BE2C (cell line): Measurements from ENCODE around the gene STRA6.

Experiments used
- DNase-seq: peaks from one replicate; pipeline ENCODE4 v3.0.0-alpha.2; 2020
- H3K27me3 ChIP-seq: fragments of 250-450 bp; sonication (Bioruptor Pico); 2 replicates; pipeline ENCODE4 v1.5.1; 2020; ENCODE audit warnings: mild to moderate bottlenecking
- H3K36me3 ChIP-seq: fragments of 250-450 bp; sonication (Bioruptor Pico); 2 replicates; pipeline ENCODE4 v1.5.1; 2020; ENCODE audit warnings: mild to moderate bottlenecking
- H3K4me1 ChIP-seq: fragments of 250-450 bp; sonication (Bioruptor Pico); 2 replicates; pipeline ENCODE4 v1.5.1; 2020
- H3K4me3 ChIP-seq: 2 replicates; pipeline ENCODE4 v1.5.1; 2011; ENCODE audit warnings: low read depth, low read length
- H3K9me3 ChIP-seq: fragments of 250-450 bp; sonication (Bioruptor Pico); 2 replicates; pipeline ENCODE4 v1.5.1; 2020
- TF ChIP-seq, protein P1 (sequence below): IDR thresholded peaks from 2 replicates; pipeline ENCODE4 v1.5.1; 2012; ENCODE audit warnings: mild to moderate bottlenecking, low read depth, low read length

The STRA6 gene

DNA sequence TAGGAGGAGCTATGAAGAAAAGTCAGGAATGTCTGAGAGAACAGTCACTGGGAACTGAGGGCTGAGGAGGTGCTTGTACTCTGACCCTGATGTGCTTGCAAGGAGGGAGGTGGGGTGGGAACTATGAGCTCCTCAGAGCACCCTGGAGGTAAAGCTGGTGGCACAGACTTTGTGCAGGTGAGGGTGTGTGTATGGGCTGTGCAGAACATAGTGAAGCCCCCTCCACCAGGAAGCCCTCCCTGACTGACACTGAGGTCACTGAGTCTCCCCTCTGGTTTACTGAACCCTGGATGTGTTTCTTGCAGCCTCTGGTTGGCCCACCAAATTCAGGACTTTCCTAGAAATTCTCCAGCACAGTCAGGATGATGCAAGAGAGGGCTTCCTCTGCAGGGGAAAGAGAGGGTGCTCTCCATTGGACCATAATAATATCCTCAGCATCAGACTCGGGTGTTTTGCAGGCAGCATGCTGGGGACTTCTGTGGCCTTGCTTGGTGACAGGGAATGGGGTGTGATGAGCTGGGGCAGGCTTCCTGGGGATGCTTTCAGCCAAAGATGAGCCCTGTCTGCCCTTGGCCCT lies 30.5 kb downstream of the STRA6 start:
- Histone ChIP-seq H3K36me3 (no peaks in the 10 kb centered on the region), H3K4me3 (no peak overlapping the region), H3K27me3 (no peaks in the 10 kb centered on the region), H3K4me1 (peaks cover 58% of the 10 kb centered on the region), H3K9me3 (peaks cover 3% of the 10 kb centered on the region; the same call in 1 of the 2 replicates)
- TF ChIP-seq, protein P1, sequence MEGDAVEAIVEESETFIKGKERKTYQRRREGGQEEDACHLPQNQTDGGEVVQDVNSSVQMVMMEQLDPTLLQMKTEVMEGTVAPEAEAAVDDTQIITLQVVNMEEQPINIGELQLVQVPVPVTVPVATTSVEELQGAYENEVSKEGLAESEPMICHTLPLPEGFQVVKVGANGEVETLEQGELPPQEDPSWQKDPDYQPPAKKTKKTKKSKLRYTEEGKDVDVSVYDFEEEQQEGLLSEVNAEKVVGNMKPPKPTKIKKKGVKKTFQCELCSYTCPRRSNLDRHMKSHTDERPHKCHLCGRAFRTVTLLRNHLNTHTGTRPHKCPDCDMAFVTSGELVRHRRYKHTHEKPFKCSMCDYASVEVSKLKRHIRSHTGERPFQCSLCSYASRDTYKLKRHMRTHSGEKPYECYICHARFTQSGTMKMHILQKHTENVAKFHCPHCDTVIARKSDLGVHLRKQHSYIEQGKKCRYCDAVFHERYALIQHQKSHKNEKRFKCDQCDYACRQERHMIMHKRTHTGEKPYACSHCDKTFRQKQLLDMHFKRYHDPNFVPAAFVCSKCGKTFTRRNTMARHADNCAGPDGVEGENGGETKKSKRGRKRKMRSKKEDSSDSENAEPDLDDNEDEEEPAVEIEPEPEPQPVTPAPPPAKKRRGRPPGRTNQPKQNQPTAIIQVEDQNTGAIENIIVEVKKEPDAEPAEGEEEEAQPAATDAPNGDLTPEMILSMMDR, result no peak
- DNase-seq, result peak; percentile 14

DNA sequence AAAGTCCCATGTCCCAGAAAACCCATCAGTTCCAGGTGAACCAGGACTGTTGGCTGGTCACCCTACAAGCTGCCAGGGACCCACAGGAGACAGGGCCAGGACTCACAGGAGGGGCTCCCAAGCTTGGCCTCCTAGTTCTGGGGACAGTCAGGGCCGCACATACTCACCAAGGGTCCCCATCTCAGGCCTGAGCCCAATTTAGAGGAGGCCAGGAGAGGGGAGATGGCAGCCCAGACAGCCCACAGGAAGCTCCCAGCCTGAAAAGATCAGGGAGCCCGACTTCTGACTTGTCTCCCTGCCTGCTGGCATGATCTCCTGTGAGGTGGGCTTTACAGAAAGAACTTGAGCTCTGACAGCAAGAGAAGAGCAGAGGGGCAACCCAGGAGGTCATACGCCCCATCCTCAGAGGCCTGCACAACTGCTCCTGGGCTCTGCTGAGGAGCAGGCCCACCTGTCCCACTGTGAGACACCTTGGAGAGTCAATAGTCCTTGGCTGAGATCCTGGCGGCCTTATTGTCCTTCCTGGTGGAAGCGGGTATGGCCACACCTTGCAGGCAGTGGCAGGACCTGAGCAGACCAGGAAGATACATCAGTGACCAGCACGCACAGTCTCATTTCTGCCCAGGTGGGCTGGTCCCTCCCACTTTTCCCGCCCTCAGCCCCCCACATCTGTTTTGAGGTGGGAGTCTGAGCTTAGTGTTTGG lies 31.6 kb downstream of the STRA6 start:
- Histone ChIP-seq H3K4me3 (no peak overlapping the region), H3K9me3 (peaks cover 3% of the 10 kb centered on the region; the same call in 1 of the 2 replicates), H3K27me3 (no peaks in the 10 kb centered on the region), H3K36me3 (no peaks in the 10 kb centered on the region), H3K4me1 (peaks cover 48% of the 10 kb centered on the region)
- TF ChIP-seq, protein P1, result no peak
- peak; percentile 23 for DNase-seq

DNA sequence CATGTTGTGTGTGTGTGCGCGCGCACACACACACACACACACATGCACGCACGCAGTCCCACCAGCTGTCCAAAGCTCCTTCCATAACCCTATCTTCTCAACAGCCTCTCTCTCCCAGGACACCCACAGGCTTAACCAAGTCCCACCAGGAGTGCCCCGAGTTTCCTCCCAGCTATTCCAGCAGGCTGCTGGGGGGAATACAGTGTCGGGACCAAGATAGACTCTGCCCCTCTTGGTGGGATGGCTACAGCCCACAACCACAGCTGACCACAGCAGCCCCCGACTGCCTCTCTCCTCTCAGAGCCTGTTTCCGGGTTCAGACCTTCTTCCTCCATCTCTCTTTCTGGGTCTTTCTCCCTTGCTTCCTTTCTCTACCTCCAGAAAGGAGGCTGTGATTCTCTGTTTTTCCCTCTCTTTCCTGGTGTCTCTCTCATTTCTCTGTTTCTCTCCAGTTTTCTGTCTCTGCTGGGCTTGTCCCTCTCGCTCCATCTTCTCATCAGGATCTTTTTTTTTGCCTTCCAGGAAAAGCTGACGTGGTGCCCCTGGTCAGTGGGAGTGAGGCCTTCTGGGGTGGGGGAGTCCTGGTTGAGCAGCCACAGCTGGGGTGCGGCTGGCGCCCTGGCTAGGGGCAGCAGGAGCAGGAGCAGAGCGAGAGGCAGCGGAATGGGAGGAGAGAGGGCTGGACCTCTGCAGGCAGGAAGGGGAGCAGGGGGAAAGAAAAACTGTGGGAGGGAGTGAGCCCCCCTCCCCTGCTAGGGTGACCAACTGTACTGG lies 32.3 kb downstream of the STRA6 start:
- TF ChIP-seq, protein P1, result no peak
- peak; percentile 20 for DNase-seq
- Histone ChIP-seq H3K36me3 (no peaks in the 10 kb centered on the region), H3K4me3 (no peak overlapping the region), H3K9me3 (peaks cover 3% of the 10 kb centered on the region; the same call in 1 of the 2 replicates), H3K27me3 (no peaks in the 10 kb centered on the region), H3K4me1 (peaks cover 40% of the 10 kb centered on the region)

DNA sequence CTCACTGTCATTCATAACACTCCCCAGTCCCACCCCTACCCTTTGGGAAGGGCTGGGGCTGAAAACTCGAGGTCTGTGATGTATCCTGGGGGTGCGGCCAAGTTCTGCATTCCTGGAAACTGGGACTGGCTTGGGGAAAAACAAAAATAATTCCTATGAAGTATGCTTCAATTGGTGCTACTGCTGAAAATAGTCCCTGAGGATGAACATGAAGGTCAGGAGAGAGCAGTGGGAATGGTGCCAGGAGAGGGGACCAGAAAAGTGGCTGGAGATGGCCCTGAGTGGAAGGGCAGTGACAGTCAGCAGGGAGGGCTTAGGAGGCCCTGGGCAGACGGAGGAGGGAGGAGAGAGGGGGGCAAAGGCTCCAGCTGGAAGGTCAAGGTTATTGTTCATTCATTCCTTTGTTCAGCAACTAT lies 33.9 kb downstream of the STRA6 start:
- peak; percentile 20 for DNase-seq
- Histone ChIP-seq H3K4me3 (no peak overlapping the region), H3K36me3 (no peaks in the 10 kb centered on the region), H3K27me3 (no peaks in the 10 kb centered on the region), H3K9me3 (peaks cover 3% of the 10 kb centered on the region; the same call in 1 of the 2 replicates), H3K4me1 (peaks cover 27% of the 10 kb centered on the region)
- TF ChIP-seq, protein P1, result no peak

DNA sequence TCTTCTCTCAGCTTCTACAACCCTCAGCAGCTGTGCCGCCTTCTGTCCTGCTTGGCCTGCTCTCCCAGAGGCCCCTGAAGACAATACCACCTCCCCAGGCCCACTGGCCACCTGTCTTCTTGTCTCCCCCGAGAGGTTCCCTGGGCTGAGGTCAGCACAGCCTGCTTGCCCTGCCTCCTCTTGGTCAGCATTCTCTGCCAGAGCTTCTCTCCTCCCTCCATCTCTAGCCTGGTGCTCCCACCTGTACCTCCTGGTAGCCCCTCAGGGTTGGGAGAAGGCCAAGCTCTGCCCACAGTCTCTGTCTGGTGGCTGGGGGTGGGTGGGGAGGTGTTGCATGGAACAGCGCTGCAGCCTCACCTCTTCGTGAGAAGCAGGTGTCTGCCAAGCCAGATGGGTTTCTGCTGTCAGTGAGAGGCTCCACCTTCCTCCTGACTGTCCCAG lies 34.7 kb downstream of the STRA6 start:
- no peaks in the 10 kb centered on the region for H3K36me3 ChIP-seq
- H3K4me1 ChIP-seq, result peaks cover 19% of the 10 kb centered on the region
- no peaks in the 10 kb centered on the region for H3K27me3 ChIP-seq
- H3K9me3 ChIP-seq, result peaks cover 3% of the 10 kb centered on the region; the same call in 1 of the 2 replicates
- H3K4me3 ChIP-seq, result no peak overlapping the region
- peak; percentile 16 for DNase-seq
- TF ChIP-seq, protein P1, result no peak
